Measurements from ENCODE around the gene KLHL22. TPM values are rescaled to one million over a fixed set of nuclear protein-coding genes. Genes with fewer than 3 reads are reported as not detected.
A peak's percentile ranks its signal among the peaks of the same experiment; 100 is the strongest.

KLHL22 gene
- total and polyA plus RNA-seq, 2 donors (not counting 1 experiment from before 2014, with no cell fraction given) = 17.4 to 35.3 TPM

- peak in 1 of 2 donors; percentile 50 for DNase-seq (ENCODE audit: low read depth in 2 of 2)
- TF ChIP-seq CTCF (conservative IDR thresholded peaks at IDR 0.05 in 1 of 2, IDR thresholded peaks at IDR 0.05 in 1 of 2; ENCODE audit: low read depth in 1 of 2, low read length in 2 of 2) (no peak), EZH2 (IDR thresholded peaks at IDR 0.05; ENCODE audit: low read length, missing control alignments) (no peak)
- peaks cover 4% of the 10 kb centered on the region for H3K79me2 ChIP-seq (ENCODE audit: control insufficient read depth, insufficient read depth, low read length)
- no peaks in the 10 kb centered on the region for H4K20me1 ChIP-seq (ENCODE audit: control insufficient read depth, extremely low read depth, insufficient read depth, low read length)
- H3K4me2 ChIP-seq (ENCODE audit: extremely low read depth, insufficient read depth, low read length) = no peak overlapping the region
- H2AFZ ChIP-seq (ENCODE audit: low read length) = no peak overlapping the region
- peaks cover 16% of the 10 kb centered on the region for H3K4me1 ChIP-seq (ENCODE audit: control insufficient read depth, extremely low read depth, insufficient read depth, low read length)
- H3K27me3 ChIP-seq (ENCODE audit: control insufficient read depth, insufficient read depth, low read length) = no peaks in the 10 kb centered on the region
- peak overlapping the region; percentile 19 for H3K27ac ChIP-seq (ENCODE audit: insufficient read depth, low read length)
- no peak overlapping the region for H3K9ac ChIP-seq (ENCODE audit: insufficient read depth, low read length)
- no peak overlapping the region for H3K4me3 ChIP-seq (replicated peaks in 1 of 4; ENCODE audit: control extremely low read depth in 1 of 4, insufficient read depth in 1 of 4, low read depth in 3 of 4, low read length in 4 of 4)
- peaks cover 4% of the 10 kb centered on the region for H3K36me3 ChIP-seq (ENCODE audit: control insufficient read depth, insufficient read depth, low read length)
- no peaks in the 10 kb centered on the region for H3K9me3 ChIP-seq (ENCODE audit: control insufficient read depth, insufficient read depth, low read depth, low read length)
Measured at GRCh38 chr22:20441631-20442484, 53.7 kb downstream of the KLHL22 start.

- no peak for DNase-seq (ENCODE audit: low read depth in 2 of 2)
- H3K4me2 ChIP-seq (ENCODE audit: extremely low read depth, insufficient read depth, low read length) = no peak overlapping the region
- H4K20me1 ChIP-seq (ENCODE audit: control insufficient read depth, extremely low read depth, insufficient read depth, low read length) = no peaks in the 10 kb centered on the region
- TF ChIP-seq CTCF (conservative IDR thresholded peaks at IDR 0.05 in 1 of 2, IDR thresholded peaks at IDR 0.05 in 1 of 2; ENCODE audit: low read depth in 1 of 2, low read length in 2 of 2) (no peak), EZH2 (IDR thresholded peaks at IDR 0.05; ENCODE audit: low read length, missing control alignments) (no peak)
- H3K4me1 ChIP-seq (ENCODE audit: control insufficient read depth, extremely low read depth, insufficient read depth, low read length) = peaks cover 18% of the 10 kb centered on the region
- H3K9ac ChIP-seq (ENCODE audit: insufficient read depth, low read length) = no peak overlapping the region
- no peak overlapping the region for H3K27ac ChIP-seq (ENCODE audit: insufficient read depth, low read length)
- H3K27me3 ChIP-seq (ENCODE audit: control insufficient read depth, insufficient read depth, low read length) = no peaks in the 10 kb centered on the region
- H3K4me3 ChIP-seq (replicated peaks in 1 of 4; ENCODE audit: control extremely low read depth in 1 of 4, insufficient read depth in 1 of 4, low read depth in 3 of 4, low read length in 4 of 4) = no peak overlapping the region
- H3K79me2 ChIP-seq (ENCODE audit: control insufficient read depth, insufficient read depth, low read length) = peaks cover 11% of the 10 kb centered on the region
- peaks cover 4% of the 10 kb centered on the region for H3K36me3 ChIP-seq (ENCODE audit: control insufficient read depth, insufficient read depth, low read length)
- no peak overlapping the region for H2AFZ ChIP-seq (ENCODE audit: low read length)
- no peaks in the 10 kb centered on the region for H3K9me3 ChIP-seq (ENCODE audit: control insufficient read depth, insufficient read depth, low read depth, low read length)
Measured at GRCh38 chr22:20440637-20441591, 54.7 kb downstream of the KLHL22 start.
